K562 (cell line): ENCODE data around the gene PDZD8.

Experiments
- BHLHE40 ChIP-seq: IDR thresholded peaks from 2 replicates; pipeline ENCODE4 v1.6.1; 2011; ENCODE audit warnings: low read length, improper control_type of control experiment
- GATA2 ChIP-seq: sonication (generic); formaldehyde crosslinking; IDR thresholded peaks from 2 replicates; pipeline ENCODE4 v1.4.0; 2020; ENCODE audit warnings: mild to moderate bottlenecking, missing genetic modification reagents
- HDAC6 ChIP-seq: IDR thresholded peaks from 2 replicates; pipeline ENCODE4 v1.6.1; 2012; ENCODE audit warnings: low read depth, mild to moderate bottlenecking, control low read depth, inconsistent platforms, low read length, moderate library complexity
- HMGXB4 ChIP-seq: sonication (generic); formaldehyde crosslinking; IDR thresholded peaks from 2 replicates; pipeline ENCODE4 v1.8.1; 2023; ENCODE audit warnings: mild to moderate bottlenecking, missing genetic modification reagents
- JUND ChIP-seq, 2 experiments: IDR thresholded peaks; 2 replicates in 1 of 2; 3 replicates in 1 of 2; pipeline ENCODE4 v1.6.1; 2011; ENCODE audit warnings: borderline replicate concordance in 2 of 2, low read depth in 2 of 2, low read length in 2 of 2, improper control_type of control experiment in 1 of 2, missing biosample characterization in 1 of 2, missing genetic modification characterization in 1 of 2, missing genetic modification reagents in 1 of 2
- LCOR ChIP-seq: sonication (generic); formaldehyde crosslinking; IDR thresholded peaks from 2 replicates; pipeline ENCODE4 v1.8.0; 2022; ENCODE audit warnings: mild to moderate bottlenecking, missing genetic modification reagents
- MTA3 ChIP-seq: fragments of 450-650 bp; formaldehyde crosslinking; IDR thresholded peaks from 2 replicates; pipeline ENCODE4 v1.6.1; 2017; ENCODE audit warnings: mild to moderate bottlenecking, borderline replicate concordance
- POU5F1 ChIP-seq: fragments of 150-350 bp; IDR thresholded peaks from 2 replicates; pipeline ENCODE4 v1.6.1; 2014; ENCODE audit warnings: borderline replicate concordance, low read length, low read depth, mild to moderate bottlenecking; ENCODE audit not compliant: partially characterized antibody
- SMARCC2 ChIP-seq: fragments of 450-650 bp; IDR thresholded peaks from 2 replicates; pipeline ENCODE4 v1.6.1; 2017; ENCODE audit warnings: antibody characterized with exemption, moderate library complexity, mild to moderate bottlenecking, low read depth
- TCF7 ChIP-seq: sonication (generic); IDR thresholded peaks from 2 replicates; pipeline ENCODE4 v1.6.1; 2016; ENCODE audit warnings: antibody characterized with exemption, borderline replicate concordance
- TF ChIP-seq, protein P1 (sequence below): sonication (generic); formaldehyde crosslinking; IDR thresholded peaks from 2 replicates; pipeline ENCODE4 v1.8.1; 2022; ENCODE audit warnings: missing genetic modification reagents
- TF ChIP-seq, protein P2 (sequence below): fragments of 200-400 bp; formaldehyde crosslinking; IDR thresholded peaks from 2 replicates; pipeline ENCODE4 v1.6.1; 2017; ENCODE audit warnings: mild to moderate bottlenecking, low read depth, low read length, moderate library complexity
- TF ChIP-seq, protein P3 (sequence below), 2 experiments: fragments of 450-650 bp in 1 of 2; sonication (generic) in 1 of 2; formaldehyde crosslinking in 1 of 2; IDR thresholded peaks in 1 of 2; conservative IDR thresholded peaks in 1 of 2; 2 replicates each; pipeline versions ENCODE4 v1.6.1 to v1.8.1; 2016 to 2023; ENCODE audit warnings: mild to moderate bottlenecking in 2 of 2, moderate library complexity in 2 of 2, inconsistent platforms in 1 of 2, missing genetic modification reagents in 1 of 2

- TF ChIP-seq MTA3, result no peak
- TF ChIP-seq HMGXB4 (CRISPR knock-in tag), result no peak
- no peak for TF ChIP-seq JUND (IDR thresholded peaks at IDR 0.05; ENCODE audit: borderline replicate concordance, low read depth, low read length)
- TF ChIP-seq JUND (tag; IDR thresholded peaks at IDR 0.05; ENCODE audit: borderline replicate concordance, low read depth, low read length), result no peak
- TF ChIP-seq LCOR, result no peak
- TF ChIP-seq, protein P1, sequence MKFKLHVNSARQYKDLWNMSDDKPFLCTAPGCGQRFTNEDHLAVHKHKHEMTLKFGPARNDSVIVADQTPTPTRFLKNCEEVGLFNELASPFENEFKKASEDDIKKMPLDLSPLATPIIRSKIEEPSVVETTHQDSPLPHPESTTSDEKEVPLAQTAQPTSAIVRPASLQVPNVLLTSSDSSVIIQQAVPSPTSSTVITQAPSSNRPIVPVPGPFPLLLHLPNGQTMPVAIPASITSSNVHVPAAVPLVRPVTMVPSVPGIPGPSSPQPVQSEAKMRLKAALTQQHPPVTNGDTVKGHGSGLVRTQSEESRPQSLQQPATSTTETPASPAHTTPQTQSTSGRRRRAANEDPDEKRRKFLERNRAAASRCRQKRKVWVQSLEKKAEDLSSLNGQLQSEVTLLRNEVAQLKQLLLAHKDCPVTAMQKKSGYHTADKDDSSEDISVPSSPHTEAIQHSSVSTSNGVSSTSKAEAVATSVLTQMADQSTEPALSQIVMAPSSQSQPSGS (CRISPR knock-in tag), result no peak
- TF ChIP-seq HDAC6, result no peak
- TF ChIP-seq POU5F1, result no peak
- TF ChIP-seq, protein P2, sequence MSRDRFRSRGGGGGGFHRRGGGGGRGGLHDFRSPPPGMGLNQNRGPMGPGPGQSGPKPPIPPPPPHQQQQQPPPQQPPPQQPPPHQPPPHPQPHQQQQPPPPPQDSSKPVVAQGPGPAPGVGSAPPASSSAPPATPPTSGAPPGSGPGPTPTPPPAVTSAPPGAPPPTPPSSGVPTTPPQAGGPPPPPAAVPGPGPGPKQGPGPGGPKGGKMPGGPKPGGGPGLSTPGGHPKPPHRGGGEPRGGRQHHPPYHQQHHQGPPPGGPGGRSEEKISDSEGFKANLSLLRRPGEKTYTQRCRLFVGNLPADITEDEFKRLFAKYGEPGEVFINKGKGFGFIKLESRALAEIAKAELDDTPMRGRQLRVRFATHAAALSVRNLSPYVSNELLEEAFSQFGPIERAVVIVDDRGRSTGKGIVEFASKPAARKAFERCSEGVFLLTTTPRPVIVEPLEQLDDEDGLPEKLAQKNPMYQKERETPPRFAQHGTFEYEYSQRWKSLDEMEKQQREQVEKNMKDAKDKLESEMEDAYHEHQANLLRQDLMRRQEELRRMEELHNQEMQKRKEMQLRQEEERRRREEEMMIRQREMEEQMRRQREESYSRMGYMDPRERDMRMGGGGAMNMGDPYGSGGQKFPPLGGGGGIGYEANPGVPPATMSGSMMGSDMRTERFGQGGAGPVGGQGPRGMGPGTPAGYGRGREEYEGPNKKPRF, result no peak
- TF ChIP-seq, protein P3, sequence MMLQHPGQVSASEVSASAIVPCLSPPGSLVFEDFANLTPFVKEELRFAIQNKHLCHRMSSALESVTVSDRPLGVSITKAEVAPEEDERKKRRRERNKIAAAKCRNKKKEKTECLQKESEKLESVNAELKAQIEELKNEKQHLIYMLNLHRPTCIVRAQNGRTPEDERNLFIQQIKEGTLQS (IDR thresholded peaks at IDR 0.05), result no peak
- TF ChIP-seq, protein P3 (CRISPR knock-in tag; conservative IDR thresholded peaks at IDR 0.05), result no peak
- no peak for TF ChIP-seq SMARCC2
- TF ChIP-seq BHLHE40, result no peak
- TF ChIP-seq TCF7, result no peak
- TF ChIP-seq GATA2, result no peak
Observed at GRCh38 chr10:117398029-117398428, 22.8 kb upstream of the PDZD8 start.
